NK-92 (cell line): ENCODE data around the gene GTF2A1.

ENCODE experiments used
- DNase-seq: peaks from one replicate; lab custom pipeline; 2025; ENCODE audit not compliant: unreplicated experiment; lab: John Stamatoyannopoulos, UW

The GTF2A1 gene

GRCh38 chr14:81141426-81141825 is 79.3 kb downstream of the GTF2A1 start:
- DNase-seq: no peak

DNA sequence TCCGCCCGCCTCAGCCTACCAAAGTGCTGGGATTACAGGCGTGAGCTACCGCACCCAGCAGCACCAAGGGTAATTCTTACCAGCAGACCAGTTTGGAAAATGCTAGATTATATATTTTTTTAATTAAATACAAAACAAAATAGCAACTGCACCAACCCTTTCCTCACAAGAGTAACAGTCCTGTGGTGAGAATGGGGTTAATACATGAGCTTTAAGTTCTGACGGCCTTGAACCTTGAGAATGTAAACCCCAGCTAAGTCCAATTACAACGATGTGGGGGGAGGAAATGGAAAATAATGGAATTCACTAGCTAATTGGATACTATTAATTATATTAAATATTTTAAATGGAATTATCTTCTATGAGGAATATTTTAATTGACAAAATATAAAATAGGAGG is 82.3 kb downstream of the GTF2A1 start:
- DNase-seq: no peak

- no peak for DNase-seq
Measured at GRCh38 chr14:81137316-81137715, 83.4 kb downstream of the GTF2A1 start.

GRCh38 chr14:81133400-81133799 is 87.4 kb downstream of the GTF2A1 start:
- no peak for DNase-seq

DNA sequence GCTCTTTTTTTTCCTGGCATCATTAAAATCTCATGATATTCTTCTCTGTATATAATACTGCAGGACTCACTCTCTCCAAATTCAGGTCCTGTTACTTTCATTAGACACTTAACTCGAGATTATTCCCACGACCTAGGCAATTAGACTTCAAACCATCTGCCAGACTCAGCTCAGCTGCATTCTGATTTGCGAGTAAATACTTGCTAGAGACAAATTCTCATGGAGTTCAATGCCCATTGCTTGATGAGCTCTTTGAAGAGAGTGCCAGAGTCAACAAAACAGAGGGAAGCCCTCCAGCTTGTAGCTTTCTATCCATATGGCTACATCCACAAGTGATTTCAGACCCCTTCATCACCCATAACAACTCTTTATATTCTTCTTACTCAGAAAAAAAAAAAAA is 88.3 kb downstream of the GTF2A1 start:
- no peak for DNase-seq

GRCh38 chr14:81129242-81129641 is 91.5 kb downstream of the GTF2A1 start:
- no peak for DNase-seq

GRCh38 chr14:81127785-81128184 is 93.0 kb downstream of the GTF2A1 start:
- no peak for DNase-seq

- DNase-seq: no peak
Measured at GRCh38 chr14:81125536-81125935, 95.2 kb downstream of the GTF2A1 start.
